Fibroblast of skin of right quadriceps (primary cell): ENCODE results near the gene PLA2R1.

Source experiments
- DNase-seq: peaks from one replicate; pipeline ENCODE4 v3.0.0-alpha.2; 2013

Gene PLA2R1

DNA sequence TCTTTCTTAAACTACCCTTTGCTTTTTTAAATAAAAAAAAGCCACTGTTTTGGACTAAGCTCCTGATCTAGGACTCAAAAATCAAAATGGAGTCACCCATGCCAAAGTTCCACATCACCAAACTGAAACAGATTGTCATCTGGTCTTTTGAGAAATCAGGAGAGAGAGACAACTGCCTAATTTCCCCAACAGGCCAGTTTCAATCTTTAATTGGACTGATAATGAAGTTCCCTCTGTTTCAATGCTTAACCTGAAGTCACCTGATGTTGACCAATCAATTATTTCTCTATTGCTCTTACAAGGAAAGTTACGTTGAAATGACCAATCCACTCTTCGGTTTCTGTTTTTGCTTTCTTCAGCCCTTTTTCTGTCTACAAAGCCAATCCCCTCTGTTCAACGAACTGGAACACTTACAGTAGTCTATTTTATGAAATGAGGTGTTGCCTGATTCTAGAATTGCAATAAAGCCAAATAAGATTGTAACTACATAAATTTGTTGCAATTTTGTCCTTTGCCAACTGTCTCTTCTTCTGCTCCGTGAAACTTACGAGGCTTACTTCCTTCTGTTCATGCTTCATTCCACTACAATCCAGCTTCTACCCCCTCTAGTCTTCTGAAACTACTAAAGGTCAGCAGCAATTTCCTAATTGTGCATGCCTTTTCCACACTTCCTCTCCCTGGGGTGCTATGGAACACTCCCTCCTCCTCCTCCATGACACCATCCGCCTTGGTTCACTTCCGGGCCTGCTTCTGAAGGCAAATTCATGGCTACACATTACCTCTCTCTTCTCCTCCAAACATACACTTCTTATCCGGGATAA is 169.2 kb downstream of the PLA2R1 start:
- no peak for DNase-seq

DNA sequence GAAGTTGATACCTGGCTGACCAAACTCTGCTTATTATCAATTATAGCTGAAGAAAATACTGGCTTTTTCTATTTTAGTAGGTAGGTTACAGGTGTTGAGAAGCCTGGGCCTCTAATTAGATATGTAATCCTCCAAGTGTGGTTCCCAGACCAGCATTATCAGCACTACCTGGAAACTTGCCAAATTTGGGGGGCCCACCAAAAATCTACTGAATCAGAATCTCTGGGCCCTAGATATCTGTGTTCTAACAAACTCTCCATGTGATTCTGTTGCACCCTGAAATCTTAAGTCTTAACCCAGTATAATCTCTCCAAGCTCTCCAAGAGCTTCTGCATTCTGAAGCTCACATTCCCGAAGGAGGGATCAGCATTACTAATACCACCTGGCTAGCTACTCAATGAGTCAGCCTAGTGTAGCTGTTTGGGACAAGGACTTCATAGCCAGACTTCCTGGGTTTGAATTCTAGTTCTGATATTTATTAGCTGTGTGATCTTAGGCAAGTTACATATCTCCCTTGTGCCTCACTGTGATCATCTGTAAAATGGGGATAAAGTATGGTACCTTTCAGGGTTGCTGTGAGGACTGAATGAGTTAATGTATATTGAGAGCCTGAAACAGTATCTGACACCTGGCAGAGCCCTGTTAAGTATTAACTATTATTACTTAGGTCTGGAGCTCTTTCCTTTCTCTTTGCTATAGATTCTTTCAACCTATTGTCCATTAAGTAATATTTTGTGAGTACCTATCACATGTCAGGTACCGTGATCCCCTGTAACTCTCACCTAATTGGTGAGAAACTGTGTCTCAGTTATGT is 170.3 kb downstream of the PLA2R1 start:
- DNase-seq, result peak; percentile 75

DNA sequence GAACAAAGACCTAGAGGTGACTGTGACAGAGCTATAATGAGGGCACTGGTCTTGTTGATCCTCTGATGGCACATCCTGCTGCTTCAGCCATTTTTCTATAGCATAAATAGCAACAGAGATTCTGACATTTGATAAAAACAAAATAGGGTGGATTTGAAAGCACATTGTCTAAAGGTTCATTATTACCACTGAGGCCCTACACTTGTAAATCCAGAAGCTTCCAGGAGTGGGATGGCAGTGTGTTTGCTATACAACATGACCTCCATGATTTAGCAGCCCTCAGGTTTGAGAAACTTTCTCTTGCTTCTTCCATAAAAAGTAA is 171.2 kb downstream of the PLA2R1 start:
- DNase-seq, result no peak

DNA sequence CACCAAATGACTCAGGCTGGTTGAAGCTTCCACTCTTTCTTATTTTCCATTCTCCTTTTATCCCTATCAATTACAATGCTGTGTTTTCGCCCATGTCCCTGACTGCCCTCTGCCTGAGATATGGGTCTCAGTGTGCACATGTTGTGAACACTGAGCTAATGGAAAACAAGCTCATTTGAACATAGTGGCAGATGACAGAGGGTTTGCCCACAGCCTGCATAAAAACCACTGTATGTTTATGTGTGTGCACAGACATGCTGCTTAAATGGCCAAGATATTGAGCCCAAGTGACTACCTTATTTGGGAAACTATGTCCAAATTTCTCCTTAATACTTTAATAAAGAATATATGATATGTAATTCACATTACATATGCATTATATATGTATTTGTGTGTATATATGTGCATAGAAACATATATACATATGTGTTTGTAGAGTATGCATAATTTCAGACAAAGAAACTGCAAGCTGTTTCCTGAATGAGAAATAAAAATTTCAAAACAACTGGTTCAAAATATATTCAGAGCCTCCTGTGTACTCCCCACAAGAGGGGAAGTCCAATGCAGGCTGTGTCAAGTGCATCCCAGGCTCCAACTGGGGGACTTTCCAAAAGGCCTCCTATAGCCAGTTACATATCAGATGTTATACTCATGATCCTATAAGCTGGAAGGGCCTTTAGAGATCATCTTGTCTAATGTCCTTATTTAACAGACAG is 171.7 kb downstream of the PLA2R1 start:
- DNase-seq, result no peak

DNA sequence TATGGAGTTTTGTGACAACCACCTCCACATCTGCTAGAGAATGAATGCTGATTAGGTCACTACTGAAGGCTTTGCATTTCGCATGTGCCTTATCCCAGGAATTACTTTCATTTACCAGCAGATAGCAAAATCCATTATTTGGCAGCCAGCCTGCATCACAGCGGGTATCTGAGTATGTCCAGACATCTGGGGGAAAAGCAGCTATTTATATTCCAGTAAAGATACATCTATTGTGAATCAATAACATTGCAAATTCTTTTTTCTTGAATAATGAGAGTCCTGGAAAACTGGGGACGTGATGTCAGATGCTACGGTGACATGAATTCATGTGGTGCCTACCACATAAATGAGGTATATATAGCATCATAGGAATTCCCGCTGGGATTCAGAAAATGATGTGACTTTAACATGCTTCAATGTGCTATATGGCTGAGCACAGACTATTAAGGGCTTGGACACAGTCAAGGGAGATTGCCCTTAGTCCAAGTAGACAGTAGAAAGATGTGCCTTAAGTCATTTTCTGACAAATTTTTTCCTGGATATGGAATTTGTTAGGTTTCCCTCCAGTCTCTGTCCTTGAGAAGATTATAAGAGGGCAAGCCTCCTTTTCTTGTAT is 180.2 kb downstream of the PLA2R1 start:
- peak; percentile 37 for DNase-seq
